GM12874 (cell line): ENCODE results near the gene SCYGR8.

Source experiments
- TF ChIP-seq, protein P1 (sequence below): IDR thresholded peaks from 2 replicates; pipeline ENCODE4 v1.5.1; 2011; ENCODE audit warnings: low read depth, mild to moderate bottlenecking, control low read depth, low read length, moderate library complexity; ENCODE audit not compliant: insufficient read depth

The SCYGR8 gene

DNA sequence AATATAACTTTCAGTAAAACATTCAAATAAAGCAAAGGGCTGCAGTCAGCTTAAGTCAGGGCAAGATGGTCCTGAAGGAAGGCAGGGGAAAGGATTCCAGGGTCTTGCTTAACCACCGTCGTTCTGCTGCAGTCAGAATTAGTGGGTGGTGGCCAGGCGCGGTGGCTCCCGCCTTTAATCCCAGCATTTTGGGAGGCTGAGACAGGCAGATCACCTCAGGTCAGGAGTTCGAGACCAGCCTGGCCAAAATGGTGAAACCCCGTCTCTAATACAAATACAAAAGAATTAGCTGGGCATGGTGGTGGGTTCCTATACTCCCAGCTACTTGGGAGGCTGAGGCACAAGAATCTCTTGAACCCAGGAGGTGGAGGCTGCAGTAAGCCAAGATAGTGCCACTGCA, 34.7 kb upstream of the SCYGR8 start:
- TF ChIP-seq, protein P1, sequence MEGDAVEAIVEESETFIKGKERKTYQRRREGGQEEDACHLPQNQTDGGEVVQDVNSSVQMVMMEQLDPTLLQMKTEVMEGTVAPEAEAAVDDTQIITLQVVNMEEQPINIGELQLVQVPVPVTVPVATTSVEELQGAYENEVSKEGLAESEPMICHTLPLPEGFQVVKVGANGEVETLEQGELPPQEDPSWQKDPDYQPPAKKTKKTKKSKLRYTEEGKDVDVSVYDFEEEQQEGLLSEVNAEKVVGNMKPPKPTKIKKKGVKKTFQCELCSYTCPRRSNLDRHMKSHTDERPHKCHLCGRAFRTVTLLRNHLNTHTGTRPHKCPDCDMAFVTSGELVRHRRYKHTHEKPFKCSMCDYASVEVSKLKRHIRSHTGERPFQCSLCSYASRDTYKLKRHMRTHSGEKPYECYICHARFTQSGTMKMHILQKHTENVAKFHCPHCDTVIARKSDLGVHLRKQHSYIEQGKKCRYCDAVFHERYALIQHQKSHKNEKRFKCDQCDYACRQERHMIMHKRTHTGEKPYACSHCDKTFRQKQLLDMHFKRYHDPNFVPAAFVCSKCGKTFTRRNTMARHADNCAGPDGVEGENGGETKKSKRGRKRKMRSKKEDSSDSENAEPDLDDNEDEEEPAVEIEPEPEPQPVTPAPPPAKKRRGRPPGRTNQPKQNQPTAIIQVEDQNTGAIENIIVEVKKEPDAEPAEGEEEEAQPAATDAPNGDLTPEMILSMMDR: no peak

DNA sequence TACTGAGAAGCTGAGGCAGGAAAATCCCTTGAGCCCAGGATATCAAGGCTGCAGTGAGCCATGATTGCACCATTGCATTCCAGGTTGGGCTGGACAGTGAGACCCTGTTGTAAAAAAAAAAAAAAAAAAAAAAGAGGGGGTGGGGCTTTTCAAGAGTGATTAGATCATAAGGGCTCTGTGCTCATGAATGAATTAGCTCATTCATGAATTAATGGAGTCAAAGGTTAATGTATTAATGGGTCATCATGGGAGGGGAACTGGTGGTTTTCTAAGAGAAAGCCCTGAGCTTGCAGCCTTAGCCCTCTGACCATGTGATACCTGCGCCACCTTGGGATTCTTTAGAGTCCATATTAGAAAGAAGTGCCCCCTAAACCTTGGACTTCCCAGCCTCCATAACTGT, 32.4 kb upstream of the SCYGR8 start:
- TF ChIP-seq, protein P1: no peak

DNA sequence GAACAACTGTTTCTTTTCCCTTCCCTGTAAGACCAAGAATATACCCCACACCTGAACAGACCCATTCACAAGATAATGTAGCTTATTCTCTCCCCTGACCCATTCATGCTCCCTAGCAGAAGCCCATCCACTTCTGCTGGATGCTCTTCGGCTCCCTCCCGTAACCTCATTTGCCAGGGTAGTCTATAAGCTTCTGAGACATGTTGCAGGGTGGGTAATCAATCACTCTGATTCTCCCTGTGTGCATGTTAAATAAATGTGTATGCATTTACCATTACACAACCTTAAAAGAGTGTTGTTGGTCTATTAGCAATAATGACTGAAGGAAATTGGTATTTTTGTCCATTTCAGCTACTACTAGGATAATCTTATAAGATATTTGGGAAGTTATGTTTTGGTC, 29.2 kb upstream of the SCYGR8 start:
- TF ChIP-seq, protein P1: no peak

DNA sequence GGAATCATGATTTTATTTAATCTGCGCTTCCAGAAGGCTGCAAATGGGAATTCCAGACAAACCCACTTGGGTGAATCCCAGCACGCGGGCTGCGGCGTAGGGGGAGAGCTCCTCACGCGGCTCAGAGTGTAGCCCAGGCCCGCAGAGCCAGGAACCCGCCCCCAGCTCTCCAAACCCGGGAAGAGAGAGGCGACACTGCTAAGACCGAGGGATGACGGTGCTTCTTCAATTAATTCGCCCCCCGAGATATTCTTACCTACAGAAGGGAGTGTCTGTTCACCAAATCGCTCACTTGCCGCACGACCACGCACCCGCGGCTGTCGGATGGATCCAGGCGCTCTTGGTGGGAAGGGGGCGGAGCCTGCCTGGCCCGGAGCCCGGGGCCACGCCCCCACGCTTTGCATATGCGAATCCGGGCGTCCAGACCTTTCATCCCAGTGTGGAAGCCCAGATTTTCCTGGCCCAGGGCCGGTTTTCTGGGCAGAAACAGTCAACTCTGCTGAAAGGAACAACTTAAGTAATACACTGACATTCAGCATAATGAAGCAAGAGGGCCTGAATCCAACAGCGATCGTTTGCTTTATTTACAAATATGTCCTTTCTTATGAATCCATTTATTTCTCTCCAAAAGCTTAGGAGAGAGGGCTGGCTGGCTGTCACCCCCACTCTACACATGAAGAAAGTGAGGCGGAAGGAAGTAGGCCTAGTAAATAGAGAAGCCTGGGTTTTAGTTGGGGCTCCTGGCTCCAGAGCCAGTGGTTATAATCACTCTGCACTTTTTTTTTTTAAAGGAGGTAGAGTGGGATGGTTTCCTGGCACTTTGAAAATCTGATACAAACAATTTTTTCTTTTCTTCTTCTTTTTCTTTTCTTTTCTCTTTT, 27.8 kb upstream of the SCYGR8 start, which contains the start of gene SLC19A3:
TSS of gene SLC19A3 (minus strand) at position 342 of the 881 bp plus-strand sequence. CDS start 15,710 bp downstream, outside the sequence.
- TF ChIP-seq, protein P1: no peak

DNA sequence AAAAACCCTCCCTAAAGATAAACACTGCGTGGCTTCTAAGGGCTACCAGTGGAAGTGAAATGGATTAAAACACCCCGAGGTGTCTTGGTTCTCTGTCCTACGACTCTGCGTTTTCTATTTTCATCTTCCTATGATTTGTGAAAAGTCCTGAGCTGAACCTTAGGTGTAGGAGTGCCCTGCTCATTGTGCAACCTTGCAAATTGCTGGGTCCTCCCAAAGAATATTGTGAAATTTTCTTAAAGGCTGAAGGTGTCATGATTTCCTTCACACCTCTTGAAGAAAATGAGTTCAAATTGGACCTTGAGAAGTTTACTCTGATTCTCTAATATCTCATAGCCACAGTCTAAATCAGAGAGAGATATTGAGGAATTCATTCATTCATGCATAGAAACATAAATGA, 26.1 kb upstream of the SCYGR8 start:
- TF ChIP-seq, protein P1: no peak

DNA sequence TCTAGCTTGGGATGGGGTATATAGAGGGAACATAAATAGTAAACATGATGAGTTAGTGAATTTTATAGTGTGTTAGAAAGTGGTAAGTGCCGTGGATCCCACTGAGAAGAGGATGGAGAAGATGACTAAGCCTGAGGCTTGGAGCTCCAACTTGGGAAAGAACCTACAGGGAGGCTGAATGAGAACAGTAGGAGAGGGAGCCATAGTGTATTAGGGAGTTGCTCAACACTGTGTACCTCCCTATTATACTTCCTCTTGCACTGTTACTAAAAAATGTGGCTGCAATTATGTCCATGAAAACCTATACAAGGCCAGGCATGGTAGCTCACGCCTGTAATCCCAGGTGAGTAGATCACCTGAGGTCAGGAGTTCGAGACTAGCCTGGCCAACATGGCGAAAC, 25.0 kb upstream of the SCYGR8 start:
- TF ChIP-seq, protein P1: no peak

DNA sequence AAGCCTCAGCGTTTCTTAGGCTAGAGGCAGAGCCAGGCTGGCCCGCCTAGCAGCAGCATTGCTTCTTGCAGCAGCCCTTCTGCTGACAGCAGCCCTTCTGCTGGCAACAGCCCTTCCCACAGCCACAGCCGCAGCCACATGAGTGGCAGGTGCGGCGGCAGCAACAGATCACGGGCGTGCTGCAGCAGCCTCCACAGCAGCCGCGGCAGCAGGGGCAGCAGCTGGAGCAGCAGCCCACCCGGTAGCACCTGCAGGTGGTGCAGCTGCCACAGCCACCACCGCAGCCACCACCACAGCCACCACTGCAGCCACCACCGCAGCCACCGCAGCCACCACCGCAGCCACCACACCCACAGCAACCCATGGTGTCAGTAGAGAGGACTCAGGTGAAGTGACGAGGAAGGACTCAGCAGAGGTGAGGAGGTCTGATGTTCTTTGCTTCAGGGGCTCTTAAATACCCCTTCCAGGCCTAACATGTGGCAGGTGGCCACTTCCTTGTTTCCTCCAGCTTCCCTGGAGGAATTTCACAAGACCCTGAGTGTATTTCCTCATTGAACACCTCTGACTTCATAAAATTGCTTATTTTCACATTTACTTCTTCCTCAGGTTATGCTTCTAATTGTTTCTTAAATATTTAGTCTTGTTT, 21.2 kb upstream of the SCYGR8 start, which contains the start of gene SCYGR6:
TSS of gene SCYGR6 (minus strand) at position 364 of the 646 bp plus-strand sequence. CDS start at position 364, 0 bp downstream.
- TF ChIP-seq, protein P1: no peak
